RWPE1 (cell line): ENCODE measurements around the gene ALK.

Experiments
- CTCF ChIA-PET: fragments of 350-600 bp; sonication (Branson Sonifier 250); formaldehyde crosslinking; extraction: SDS; loops from one replicate; lab custom pipeline; 2021; lab: Yijun Ruan, JAX
- POLR2A ChIA-PET: fragments of 400-600 bp; formaldehyde crosslinking; extraction: SDS; loops from one replicate; lab custom pipeline; 2020; ENCODE audit warnings: antibody characterized with exemption; ENCODE audit not compliant: low non-redundant PET; lab: Yijun Ruan, JAX
- DNase-seq: peaks from one replicate; pipeline ENCODE4 v3.0.0; 2012; ENCODE audit warnings: low spot score
- H3K27ac ChIP-seq: fragments of 450-650 bp; 2 replicates; pipeline ENCODE4 v1.5.1; 2017
- TF ChIP-seq, protein P1 (sequence below): fragments of 450-650 bp; conservative IDR thresholded peaks from 2 replicates; pipeline ENCODE4 v1.5.1; 2017; ENCODE audit warnings: low read depth, mild to moderate bottlenecking

Gene ALK

DNA sequence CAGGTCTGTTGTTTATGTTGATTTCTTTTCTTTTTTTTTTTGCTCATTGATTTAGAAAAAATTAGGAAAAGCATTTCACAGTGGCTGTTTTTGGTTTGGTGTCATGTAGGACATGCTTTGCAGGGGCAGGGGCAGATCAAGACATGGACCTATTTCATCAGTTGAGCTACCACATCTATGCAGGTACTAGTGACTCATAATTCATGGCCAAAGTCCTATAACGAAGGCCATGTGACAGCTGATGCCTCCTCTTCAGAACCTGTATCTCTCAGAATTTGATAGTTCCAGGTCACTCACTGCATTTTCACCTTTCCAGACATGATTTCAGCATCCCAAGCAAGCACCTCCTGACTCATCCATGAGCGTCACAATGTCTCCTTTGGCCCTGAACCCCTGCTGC lies 195.8 kb downstream of the ALK start:
- DNase-seq = no peak
- ChIA-PET CTCF (interaction anchor here (0.7 kb wide), 1 partner anchor 367 kb away, joined by 8 read pairs; no protein-coding TSS in a partner anchor), POLR2A (no interaction called here)
- no peak overlapping the region for H3K27ac ChIP-seq
- TF ChIP-seq, protein P1, sequence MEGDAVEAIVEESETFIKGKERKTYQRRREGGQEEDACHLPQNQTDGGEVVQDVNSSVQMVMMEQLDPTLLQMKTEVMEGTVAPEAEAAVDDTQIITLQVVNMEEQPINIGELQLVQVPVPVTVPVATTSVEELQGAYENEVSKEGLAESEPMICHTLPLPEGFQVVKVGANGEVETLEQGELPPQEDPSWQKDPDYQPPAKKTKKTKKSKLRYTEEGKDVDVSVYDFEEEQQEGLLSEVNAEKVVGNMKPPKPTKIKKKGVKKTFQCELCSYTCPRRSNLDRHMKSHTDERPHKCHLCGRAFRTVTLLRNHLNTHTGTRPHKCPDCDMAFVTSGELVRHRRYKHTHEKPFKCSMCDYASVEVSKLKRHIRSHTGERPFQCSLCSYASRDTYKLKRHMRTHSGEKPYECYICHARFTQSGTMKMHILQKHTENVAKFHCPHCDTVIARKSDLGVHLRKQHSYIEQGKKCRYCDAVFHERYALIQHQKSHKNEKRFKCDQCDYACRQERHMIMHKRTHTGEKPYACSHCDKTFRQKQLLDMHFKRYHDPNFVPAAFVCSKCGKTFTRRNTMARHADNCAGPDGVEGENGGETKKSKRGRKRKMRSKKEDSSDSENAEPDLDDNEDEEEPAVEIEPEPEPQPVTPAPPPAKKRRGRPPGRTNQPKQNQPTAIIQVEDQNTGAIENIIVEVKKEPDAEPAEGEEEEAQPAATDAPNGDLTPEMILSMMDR = no peak

DNA sequence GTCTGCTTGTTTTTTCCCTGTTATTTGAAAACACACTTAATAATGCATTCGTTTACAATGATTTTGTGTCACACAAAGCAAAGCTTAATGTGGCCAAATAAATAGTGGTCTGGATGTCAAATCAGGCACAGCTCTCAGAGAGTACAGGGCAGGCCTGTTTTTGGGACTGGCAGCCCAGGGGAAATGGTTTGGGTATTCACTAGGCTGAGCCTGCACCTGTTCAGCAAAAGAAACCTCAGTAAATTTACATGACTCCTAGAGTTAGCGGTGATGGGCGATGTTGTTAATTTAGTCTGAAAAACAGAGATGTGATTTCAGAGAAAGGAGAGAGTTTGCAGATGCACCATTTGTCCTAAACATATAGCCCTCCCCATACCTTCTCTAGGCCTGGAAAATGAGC lies 197.1 kb downstream of the ALK start:
- TF ChIP-seq, protein P1 = no peak
- no peak for DNase-seq
- ChIA-PET POLR2A (no interaction called here), CTCF (no interaction called here)
- no peak overlapping the region for H3K27ac ChIP-seq

DNA sequence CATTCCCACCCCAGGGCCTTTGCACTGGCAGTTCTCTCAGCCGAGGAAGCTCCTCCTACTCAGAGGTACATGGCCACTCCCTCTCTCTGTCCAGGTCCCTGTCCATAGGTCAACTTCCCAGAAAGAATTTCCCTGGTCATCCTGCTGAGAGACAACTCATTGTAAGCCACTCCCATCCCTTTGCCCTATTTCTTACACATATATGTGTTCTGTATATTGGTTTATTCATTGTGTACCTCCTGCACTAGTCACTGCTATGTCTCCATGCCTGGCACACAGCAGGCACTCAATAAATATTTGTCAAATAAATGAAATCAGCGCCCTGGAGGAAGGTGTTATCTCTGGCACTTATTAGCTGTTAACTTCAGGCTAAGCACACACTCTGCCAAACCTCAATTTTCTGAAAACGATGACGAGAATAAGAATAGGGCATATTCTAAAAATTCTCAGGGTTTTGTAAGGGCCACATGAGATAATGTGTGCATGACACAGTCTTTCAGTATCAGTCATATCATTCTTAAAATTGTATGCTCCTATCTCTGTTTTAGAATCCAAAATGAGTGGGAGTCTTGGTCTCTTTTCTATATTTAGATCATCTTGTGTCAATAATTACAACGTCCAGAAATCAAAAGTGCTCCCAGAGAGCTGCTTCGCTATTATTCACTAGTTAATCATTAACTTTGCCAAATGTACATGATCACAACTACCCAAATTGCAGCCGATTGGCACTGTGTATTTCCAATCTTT lies 198.0 kb downstream of the ALK start:
- POLR2A ChIA-PET = no interaction called here
- DNase-seq = no peak
- CTCF ChIA-PET = no interaction called here
- TF ChIP-seq, protein P1 = no peak
- no peak overlapping the region for H3K27ac ChIP-seq

DNA sequence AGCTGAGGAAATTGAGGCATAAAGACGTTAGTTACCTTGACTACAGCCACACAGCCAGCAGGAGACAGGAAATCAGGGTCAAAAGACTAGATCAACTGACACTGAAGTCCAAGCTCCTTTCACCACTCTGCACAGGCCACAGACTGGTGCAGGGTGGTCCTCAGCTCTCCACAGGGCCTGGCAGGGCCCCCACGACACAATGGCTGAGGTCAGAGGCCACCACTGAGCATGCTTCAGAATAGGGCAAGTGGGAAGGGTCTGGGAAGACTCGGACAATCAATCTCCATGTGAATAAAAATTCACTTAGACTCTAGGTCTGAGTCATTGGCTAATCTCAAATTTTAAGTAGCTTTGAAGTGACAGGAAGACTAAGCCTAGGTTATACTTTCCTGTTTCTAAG lies 201.7 kb downstream of the ALK start:
- DNase-seq = no peak

DNA sequence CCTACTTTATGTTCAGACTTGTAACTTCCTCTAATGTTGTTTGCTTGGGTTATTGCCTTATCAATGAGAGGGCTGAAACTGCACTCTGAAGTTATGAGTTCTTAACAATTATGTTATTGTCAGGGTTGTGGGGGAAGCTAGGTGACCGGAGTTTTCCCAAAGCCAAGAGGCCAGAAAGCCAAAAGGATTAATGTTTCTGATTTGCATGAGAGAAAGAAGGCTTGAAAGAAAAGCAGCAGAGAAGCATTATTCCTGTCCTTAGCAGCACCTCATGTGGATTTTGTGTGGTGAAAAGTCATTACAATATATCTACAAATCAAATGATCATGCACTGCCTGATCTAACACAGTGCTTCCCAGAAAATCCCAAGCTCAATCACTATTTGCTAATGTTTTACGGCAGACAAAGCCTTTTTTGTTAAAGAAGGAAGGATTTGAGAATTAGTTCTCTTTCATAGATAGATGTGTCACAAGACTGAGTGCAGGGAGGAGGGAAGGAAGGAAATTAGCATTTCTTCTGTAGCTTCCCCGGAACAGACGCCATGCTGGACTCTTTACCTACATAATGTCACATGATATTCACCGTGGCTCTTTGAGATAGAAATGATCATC lies 203.2 kb downstream of the ALK start:
- ChIA-PET CTCF (interaction anchor here (0.6 kb wide), 1 partner anchor 133 kb away, joined by 4 read pairs; no protein-coding TSS in a partner anchor), POLR2A (no interaction called here)
- TF ChIP-seq, protein P1 = no peak
- no peak overlapping the region for H3K27ac ChIP-seq
- no peak for DNase-seq

More for the DNA sequence above, 201.7 kb downstream of the ALK start:
- CTCF ChIA-PET = no interaction called here
- POLR2A ChIA-PET = no interaction called here
- H3K27ac ChIP-seq = no peak overlapping the region
- TF ChIP-seq, protein P1 = no peak

DNA sequence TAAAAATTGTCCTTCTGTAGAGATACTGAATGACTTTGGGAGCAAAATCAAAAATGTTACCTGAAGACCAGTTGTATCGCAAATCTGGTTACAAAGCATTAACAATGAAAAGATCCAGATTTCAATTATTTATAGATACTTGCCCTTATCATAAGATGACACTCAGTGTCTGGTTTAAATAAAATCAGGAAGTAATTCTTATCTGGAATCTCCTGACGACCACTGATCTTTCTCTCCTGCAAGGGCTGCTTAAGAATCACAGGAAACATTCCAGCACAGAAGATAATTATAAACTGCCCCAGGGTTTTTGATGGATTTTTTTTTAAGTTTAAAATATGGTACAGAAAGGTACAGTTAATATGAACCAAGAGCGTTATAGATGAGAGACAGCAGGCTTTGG lies 205.7 kb downstream of the ALK start:
- ChIA-PET CTCF (no interaction called here), POLR2A (no interaction called here)
- TF ChIP-seq, protein P1 = no peak
- DNase-seq = no peak
- no peak overlapping the region for H3K27ac ChIP-seq
